Activated CD4-positive, alpha-beta T cell treated with anti-CD3 and anti-CD28 coated beads, Interleukin-2, amount 50 U/mL, for 1 hour (primary cell): ENCODE data around the gene UTP4.
"Not testable (repeated sequence)": the region's sequence is repeated elsewhere in the genome, so short reads cannot be mapped to it uniquely, and the experiment has no call there.

ENCODE experiments used
- DNase-seq: peaks from one replicate; pipeline ENCODE4 v3.0.0-alpha.2; 2020

UTP4 gene

DNA sequence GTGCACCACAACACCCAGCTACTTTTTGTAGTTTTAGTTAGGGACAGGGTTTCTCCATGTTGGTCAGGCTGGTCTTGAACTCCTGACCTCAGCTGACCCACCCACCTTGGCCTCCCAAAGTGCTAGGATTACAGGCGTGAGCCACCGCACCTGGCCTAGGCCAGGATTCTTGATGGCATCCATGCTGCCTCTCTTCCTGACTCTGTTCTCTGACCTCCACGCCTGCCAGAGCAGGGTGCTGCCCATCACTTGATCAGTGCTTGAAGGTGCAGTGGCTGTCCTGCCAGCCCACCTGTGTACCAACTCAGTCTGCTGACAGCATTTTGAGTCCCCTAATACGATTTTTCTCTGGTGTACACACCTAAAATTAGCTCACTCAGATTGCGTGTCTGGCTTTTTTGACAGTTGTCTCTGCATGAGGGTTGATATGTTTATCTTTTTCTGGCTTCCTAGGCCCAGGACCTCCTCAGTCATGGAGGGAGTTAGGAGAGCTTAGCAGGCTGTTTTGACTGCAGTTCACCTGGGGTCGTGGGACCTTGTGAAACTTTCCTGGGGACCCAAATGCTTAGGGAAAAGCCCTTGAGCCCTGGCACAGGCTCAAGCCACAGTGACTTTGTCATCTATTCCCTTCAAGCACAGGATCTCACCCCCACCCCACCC is 21.1 kb upstream of the UTP4 start:
- DNase-seq: no peak

DNA sequence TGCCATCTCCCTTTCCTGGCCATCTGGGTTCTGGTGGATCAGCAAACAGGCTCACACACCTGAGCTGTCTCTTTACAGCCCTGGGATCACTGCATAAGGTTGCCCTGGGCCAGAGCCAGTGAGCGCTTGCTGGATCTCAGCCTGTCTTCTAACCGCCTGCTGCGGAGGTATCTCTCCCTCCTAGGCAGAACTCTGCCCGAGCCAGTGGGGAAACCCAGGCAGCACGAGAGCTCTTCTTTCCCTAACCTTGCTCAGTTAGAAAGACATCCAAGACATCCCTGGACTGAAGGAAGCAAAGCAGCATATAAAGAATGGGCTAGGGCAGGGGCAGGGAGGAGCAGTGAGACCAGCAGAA is 20.6 kb upstream of the UTP4 start:
- DNase-seq: no peak

DNA sequence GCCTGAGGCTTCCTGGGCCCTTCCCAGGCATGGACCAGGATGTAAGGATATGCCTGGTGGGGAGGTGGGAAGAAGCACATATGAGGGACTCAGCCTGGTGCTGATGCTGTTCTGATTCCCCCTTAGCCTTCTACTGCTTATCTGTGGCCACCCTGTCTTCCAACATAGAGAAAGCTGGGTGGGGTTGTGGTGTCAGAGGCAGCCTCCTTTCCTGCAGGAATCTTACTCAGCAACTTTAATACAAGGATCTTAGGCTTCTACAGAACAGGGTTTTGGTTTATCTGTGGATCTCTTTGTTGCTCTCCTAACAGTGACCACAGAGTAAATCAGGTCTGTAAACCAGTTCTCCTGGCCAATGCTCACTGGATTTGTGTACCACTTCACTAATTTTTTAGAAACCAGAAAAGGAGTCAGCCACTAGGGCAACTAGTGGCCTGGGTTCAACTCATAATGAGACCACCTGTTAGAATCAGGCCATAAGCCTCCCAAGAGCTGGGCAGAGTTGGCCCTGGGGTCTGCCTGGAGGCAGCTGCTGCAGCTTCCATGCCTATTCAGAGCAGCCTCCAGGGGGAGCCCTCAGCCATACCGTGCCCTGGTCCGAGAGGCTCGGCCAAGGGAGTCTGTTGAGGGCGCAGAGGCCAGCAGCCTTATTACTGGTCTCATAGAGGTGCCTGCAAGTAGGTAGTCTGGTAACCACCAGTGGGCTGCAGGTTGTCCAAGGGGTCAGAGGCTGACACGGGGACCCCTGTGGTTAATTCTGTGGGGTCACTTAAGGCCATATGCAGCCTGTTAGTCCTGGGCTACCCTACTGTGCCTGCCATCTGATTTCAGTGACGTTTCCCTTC is 19.9 kb upstream of the UTP4 start:
- peak; percentile 41 for DNase-seq

DNA sequence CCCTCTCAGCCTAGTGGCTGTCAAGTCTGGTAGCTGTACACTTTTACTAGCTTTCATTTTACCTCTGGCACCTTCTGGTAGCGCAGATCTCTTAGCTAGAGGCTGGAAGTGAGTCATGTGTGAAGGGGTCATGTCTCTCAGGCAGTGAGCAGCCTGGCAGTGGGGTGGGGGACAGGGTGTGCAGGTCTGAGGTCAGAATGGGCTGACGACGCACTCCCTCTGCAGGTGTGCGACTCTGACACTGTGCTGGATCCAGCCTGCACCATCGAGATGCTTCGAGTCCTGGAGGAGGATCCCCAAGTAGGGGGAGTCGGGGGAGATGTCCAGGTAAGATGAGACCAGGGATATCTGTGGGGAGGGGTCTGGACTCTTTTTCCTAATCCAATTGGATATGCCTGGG is 19.2 kb upstream of the UTP4 start:
- DNase-seq: no peak

DNA sequence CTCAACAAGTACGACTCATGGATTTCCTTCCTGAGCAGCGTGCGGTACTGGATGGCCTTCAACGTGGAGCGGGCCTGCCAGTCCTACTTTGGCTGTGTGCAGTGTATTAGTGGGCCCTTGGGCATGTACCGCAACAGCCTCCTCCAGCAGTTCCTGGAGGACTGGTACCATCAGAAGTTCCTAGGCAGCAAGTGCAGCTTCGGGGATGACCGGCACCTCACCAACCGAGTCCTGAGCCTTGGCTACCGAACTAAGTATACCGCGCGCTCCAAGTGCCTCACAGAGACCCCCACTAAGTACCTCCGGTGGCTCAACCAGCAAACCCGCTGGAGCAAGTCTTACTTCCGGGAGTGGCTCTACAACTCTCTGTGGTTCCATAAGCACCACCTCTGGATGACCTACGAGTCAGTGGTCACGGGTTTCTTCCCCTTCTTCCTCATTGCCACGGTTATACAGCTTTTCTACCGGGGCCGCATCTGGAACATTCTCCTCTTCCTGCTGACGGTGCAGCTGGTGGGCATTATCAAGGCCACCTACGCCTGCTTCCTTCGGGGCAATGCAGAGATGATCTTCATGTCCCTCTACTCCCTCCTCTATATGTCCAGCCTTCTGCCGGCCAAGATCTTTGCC is 18.0 kb upstream of the UTP4 start:
- DNase-seq: no peak

DNA sequence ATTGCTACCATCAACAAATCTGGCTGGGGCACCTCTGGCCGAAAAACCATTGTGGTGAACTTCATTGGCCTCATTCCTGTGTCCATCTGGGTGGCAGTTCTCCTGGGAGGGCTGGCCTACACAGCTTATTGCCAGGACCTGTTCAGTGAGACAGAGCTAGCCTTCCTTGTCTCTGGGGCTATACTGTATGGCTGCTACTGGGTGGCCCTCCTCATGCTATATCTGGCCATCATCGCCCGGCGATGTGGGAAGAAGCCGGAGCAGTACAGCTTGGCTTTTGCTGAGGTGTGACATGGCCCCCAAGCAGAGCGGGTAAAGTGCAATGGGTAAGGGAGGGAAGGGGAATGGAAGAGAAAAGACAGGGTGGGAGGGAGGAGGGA is 17.5 kb upstream of the UTP4 start:
- DNase-seq: no peak

DNA sequence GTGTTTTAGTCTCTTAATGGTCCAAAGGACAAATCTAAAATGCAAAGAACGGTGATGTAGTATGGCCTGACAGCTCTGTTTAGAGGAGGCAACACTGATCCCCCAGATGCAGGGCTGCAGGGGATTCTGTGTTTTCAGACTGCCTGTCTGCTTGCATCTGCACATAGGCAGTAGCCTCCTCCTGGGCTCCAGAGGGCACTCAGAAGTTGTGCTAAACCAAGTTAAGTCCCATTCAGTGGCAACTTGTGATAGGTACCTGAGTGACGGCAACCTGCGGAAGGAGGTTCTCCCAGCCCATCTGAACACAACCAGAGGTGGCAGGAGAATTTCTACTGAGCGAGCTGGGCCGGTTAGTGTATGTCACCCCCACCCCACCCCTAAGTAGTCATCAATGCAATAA is 17.1 kb upstream of the UTP4 start:
- no peak for DNase-seq

DNA sequence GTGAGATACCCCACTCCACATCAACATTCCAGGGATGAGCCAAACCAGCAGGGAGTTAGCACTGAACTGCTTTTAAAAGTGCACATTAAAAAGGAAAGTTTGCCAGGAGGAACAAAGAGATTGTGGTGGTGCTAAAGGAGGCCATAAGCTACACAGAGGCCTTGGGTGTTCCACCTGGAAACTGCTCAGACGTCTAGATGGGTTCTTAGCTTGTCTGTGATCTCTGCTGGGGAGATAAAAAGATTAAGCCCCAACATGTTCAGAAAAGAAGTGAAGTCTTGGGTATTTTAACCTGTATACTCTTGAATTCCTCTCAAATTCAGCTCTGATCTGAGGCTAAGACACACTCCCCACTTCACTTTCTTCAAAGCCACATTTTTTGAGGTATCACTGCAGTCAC is 16.6 kb upstream of the UTP4 start:
- DNase-seq: no peak

DNA sequence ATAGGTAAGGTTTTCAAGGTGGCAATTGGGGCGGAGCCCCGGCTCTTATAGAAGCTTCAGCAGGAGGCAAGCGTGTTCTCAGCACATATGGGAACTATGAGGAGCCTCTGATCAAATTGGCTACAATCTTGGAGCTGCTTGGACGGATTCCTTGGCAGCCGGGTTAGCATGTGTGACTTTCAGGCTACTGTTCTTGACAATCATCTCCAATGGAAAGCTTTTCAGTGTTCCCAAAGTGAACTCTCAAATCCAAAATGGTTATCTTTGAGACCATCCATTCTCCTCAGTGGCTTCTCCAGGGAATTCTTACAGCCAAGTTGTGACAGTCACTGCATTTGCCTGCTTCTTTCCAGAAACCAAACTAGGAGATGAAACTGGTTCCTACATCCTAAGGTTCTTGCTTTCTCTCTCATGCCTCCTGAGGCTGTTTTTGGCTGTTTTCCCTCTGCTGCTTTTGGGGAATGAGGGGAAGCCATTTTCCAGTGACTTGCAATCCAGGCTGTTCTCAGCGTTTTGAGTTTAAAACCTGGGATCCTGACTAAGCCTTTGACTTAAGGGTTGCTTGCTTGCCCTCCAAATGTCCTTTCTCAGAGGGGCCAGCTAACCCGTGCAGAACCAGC is 16.1 kb upstream of the UTP4 start:
- DNase-seq: no peak

DNA sequence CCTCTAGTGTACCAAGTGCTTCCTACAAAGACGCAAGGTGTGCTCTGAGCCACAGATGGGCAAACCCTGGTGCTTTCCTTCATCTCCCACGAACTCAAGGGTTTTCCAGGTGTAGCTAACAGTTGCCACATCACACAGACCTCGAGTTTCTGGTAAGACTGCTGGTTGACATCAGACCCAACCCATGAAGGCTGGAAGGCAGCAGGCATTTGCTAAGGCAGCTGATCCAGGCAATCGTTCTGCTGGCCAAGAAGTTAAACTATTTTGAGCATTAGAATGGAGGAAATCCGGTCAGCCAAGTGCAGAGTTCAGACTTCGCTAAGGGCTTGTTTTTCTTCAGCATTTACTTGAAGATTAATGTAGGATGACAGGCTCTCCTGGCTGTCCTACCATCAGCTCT is 15.5 kb upstream of the UTP4 start:
- DNase-seq: no peak

DNA sequence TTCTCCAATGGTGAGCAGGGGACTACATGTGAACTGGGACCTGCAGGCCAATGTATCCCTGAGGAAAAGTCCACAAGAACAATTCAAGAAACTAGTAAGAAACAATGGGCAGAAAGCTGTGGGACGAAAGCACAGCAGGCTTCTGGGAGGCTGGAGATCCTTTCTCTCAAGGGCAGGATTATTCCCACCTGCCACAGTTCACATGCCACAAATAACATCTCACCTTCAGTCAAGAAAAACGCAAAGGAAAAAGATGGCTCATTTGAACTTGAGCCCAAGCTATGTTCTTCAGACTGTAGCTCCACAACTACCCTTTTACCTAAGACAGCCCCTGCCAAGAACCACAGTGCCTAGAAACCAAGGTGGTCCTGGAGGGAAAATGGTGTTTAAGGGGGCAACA is 14.0 kb upstream of the UTP4 start:
- DNase-seq: no peak

DNA sequence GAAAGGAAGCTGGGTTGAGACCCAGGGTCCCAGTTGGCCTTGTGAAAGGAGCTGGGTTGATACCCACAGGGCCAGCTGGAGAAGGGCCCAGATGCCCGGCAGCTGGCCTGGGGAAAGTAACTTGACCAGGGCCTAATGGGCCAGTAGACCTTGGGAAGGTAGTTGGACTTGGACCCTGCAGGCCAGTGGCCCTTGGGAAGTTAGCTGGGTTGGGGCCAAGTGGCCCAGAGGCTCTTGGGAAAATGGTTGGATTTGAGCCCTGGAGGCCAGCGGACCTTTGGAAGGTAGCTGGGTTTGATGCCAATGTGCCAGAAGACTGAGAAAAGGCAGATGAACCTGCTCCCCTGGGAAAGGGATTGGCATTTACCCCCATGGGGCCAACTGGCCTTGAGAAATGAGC is 13.5 kb upstream of the UTP4 start:
- DNase-seq: no peak

DNA sequence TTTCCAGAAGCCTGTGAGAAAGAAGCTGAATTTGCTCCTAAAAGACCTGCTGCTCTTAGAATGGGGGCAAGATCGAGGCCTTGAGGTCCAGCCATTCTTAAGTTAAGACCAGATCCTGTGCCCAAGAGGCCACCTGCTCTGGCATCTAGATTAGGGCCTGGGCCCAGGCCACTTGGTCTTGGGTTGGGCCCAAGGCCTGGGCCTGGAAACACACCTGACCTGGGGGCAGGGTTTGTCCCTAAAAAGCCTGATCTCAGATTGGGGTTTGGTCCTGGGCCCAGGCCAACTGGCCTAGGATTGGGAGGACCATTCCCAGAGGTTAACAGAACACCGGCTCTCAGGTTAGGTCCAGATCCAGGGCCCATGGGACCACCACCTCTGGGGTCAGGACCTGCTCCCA is 12.9 kb upstream of the UTP4 start:
- no peak for DNase-seq

DNA sequence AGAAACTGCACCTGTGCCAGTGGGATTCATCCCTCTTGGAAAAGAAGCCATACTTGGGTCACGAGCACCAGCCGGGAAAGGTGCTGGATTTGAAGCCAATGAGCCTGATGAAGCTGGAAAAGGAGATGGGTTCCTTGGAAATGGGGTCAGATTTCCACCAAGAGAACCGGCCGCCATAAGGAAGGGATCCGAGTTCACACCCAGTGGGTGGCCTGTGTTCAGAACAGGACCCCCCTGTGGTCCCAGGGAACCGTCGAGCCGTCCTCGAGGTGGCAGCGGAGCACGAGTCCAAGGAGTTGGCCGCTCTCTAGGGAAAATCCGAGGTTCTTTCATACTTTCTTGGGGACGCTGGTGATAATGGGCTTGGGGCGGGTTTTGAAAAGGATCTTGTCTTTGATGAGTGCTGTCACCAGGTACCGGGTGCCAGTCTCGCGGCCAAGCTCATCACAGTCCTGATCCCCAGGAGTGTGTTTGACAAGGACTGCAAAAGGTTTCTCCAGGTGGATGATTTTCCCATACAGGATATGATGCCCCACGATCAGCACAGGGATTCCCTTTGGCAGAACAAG is 12.3 kb upstream of the UTP4 start:
- no peak for DNase-seq

DNA sequence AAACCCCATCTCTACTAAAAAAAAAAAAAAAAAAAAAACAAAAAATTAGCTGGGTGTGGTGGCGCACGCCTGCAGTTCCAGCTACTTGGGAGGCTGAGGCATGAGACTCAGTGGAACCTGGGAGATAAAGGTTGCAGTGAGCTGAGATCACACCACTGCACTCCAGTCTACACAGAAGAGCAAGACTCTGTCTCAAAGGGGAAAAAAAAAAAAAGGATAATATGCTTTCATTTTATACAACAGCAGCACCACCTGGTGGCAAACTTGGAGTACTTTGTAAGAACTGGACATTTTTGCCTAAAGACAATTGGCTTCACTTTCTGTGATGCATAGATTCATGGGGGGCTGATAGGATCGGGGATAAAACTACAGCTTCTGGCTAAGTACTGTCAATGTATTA is 8.5 kb upstream of the UTP4 start:
- DNase-seq: peak; percentile 66

DNA sequence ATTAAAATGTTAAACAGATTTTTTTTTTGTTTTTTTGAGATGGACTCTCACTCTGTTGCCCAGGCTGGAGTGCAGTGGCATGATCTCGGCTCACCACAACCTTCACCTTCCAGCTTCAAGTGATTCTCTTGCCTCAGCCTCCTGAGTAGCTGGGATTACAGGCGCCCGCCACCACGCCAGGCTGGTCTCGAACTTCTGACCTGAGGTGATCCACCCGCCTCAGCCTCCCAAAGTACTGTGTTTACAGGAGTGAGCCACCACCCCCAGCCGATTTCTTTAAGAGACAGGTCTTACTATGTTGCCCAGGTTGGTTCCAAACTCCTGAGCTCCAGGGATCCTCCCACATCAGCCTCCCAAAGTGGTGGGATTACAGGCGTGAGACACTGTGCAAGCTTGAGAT is 8.0 kb upstream of the UTP4 start:
- DNase-seq: not testable (repeated sequence)

DNA sequence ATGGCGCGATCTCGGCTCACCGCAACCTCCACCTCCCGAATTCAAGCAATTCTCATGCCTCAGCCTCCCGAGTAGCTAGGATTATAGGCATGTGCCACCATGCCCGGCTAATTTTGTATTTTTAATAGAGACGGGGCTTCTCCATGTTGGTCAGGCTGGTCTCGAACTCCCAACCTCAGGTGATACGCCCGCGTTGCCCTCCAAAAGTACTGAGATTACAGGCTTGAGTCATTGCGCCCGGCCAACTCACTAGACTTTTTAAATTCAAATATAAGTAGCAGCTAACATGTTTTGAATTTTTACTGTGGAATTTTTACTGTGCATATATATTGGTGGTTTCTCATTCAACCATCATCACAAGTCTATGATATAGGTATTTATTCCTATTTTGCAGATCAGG is 7.5 kb upstream of the UTP4 start:
- DNase-seq: not testable (repeated sequence)

DNA sequence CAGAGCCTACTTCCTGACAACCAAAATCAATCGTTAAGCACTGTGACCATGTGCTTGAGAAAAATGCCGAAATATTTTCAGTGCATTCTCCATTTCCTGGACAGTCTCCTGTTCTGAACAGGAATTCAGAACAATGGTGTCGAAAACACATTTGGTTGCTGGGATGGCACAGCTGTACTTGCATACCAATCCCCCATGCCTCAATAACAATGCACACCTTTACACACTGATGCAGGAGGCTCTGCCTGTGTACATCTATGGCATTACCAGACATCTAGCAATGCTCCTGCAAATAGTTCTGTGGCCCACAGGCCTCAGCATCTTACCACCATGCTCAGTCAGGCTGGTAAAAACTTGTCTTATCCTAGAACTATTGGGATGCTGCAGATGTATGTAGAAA is 6.2 kb upstream of the UTP4 start:
- no peak for DNase-seq

DNA sequence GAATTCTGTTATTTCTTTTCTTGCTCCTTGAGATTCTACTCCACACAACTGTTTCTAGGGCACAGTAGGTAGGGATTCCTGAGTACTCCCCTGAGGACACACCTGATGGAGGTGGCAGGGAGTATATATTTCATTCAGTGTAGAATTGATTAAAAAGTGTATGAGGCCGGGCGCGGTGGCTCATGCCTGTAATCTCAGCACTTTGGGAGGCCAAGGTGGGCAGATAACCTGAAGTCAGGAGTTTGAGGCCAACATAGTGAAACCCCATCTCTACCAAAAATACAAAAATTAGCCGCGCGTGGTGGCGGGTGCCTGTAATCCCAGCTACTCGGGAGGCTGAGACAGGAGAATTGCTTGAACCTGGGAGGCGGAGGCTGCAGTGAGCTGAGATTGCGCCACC is 5.6 kb upstream of the UTP4 start:
- DNase-seq: not testable (repeated sequence)

DNA sequence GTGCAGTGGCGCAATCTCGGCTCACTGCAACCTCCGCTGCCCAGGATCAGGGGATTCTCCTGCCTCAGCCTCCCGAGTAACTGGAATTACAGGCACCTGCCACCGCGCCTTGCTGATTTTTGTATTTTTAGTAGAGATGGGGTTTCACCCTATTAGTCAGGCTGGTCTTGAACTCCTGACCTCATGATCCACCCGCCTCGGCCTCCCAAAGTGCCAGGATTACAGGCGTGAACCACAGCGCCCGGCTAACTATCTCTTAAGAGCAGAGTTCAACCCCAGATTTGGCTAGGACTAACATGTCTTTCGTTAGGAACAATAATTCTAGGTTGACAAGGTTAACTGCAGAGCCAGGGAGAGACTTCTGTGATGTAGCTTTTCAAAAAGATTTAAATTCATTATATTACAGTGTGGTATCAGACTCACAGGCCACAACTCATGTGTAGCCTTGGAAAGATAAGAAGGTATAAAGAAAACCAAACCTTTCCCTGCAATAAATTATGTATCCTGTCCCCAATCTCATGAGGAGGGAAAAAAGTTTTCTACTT is 4.4 kb upstream of the UTP4 start:
- no peak for DNase-seq

DNA sequence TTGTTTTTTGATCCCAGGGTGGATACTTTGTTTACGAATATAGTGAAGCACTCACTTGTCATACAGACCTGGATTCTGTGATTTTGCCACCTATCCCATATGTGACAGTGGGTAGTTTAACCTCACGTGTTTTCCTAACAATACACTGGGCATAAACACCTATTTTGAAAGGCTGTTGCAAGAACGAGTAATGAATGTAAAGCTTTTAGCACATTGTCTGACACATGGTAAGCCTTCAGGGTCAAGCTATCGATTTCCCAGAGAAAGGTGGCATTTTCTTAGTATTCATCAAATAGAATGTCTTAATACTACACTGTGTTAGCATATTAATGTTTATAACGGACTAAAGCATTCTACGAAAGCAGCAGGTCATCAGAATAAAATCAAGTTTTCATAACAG is 2.0 kb upstream of the UTP4 start:
- DNase-seq: no peak

DNA sequence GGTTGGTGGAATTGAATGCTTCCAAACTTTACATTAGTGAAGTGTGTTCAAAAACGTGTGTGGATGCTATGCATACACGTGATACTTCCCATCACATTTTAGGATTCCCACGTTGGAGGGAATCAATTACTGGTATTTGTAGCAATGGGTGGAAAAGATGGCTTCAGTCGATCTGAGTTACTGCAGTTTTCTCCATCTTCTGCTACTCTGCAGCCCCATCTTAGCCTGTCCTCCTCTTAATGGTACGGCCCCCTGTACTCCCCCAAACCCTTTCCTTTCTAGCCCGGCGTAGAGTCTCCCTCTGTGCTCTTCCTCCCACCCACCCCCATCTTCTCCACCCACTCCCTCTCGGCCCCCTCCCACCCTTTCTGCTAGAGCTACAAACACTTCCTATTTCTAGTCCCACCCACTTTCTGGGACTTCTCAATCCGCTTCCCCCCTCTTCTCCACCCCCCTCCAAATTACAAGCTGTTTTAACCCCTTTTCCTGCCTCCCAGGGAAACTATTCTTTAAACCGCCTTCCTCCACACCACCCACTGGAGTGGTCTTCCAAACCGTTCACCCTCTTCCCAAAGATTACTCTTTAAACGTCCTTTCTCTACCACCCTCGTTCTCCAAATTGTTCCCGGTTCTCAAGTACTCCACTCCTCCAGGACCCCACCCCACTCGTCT is 1.1 kb upstream of the UTP4 start:
- no peak for DNase-seq
